H9 (cell line): ENCODE results near the gene DFFB. TPM values are rescaled to one million over a fixed set of nuclear protein-coding genes. Genes with fewer than 3 reads are reported as not detected.

ENCODE experiments used
- DNase-seq: peaks from one replicate; pipeline ENCODE4 v3.0.0-alpha.2; 2017
- H2AFZ ChIP-seq: one replicate; pipeline ENCODE4 v1.6.1; 2013; ENCODE audit warnings: mild to moderate bottlenecking, low read length, control low read depth, moderate library complexity
- H2AK5ac ChIP-seq: 2 replicates; pipeline ENCODE4 v1.6.1; 2013; ENCODE audit warnings: low read length, control low read depth, mixed read lengths; ENCODE audit not compliant: insufficient read length
- H2BK120ac ChIP-seq: one replicate; pipeline ENCODE4 v1.6.1; 2013; ENCODE audit warnings: low read depth, mild to moderate bottlenecking, low read length, control low read depth, inconsistent platforms; ENCODE audit not compliant: poor library complexity, severe bottlenecking
- H2BK12ac ChIP-seq: 2 replicates; pipeline ENCODE4 v1.6.1; 2013; ENCODE audit warnings: low read length, control low read depth, mixed read lengths, low read depth; ENCODE audit not compliant: insufficient read length
- H2BK15ac ChIP-seq: 2 replicates; pipeline ENCODE4 v1.6.1; 2013; ENCODE audit warnings: low read depth, low read length, control low read depth
- H2BK20ac ChIP-seq: one replicate; pipeline ENCODE4 v1.6.1; 2013; ENCODE audit warnings: low read depth, mild to moderate bottlenecking, low read length, control low read depth, inconsistent platforms; ENCODE audit not compliant: poor library complexity, severe bottlenecking
- H2BK5ac ChIP-seq: 2 replicates; pipeline ENCODE4 v1.6.1; 2013; ENCODE audit warnings: low read length, control low read depth, mixed read lengths; ENCODE audit not compliant: insufficient read length
- H3K14ac ChIP-seq: 2 replicates; pipeline ENCODE4 v1.6.1; 2013; ENCODE audit warnings: low read length, control low read depth; ENCODE audit not compliant: insufficient read depth
- H3K18ac ChIP-seq: 2 replicates; pipeline ENCODE4 v1.6.1; 2013; ENCODE audit warnings: low read depth, mild to moderate bottlenecking, mixed read lengths, low read length, control low read depth; ENCODE audit not compliant: insufficient read length
- H3K23ac ChIP-seq: 2 replicates; pipeline ENCODE4 v1.6.1; 2013; ENCODE audit warnings: low read length, control low read depth, mixed read lengths, low read depth; ENCODE audit not compliant: insufficient read length
- H3K23me2 ChIP-seq: 2 replicates; pipeline ENCODE4 v1.6.1; 2013; ENCODE audit warnings: low read depth, mild to moderate bottlenecking, mixed read lengths, low read length, control low read depth; ENCODE audit not compliant: insufficient read length, poor library complexity, severe bottlenecking
- H3K27ac ChIP-seq: 2 replicates; pipeline ENCODE4 v1.5.1; 2013; ENCODE audit warnings: low read length, control low read depth, mixed read lengths, low read depth; ENCODE audit not compliant: insufficient read length
- H3K27me3 ChIP-seq: 2 replicates; pipeline ENCODE4 v1.6.1; 2013; ENCODE audit warnings: low read length, control low read depth, inconsistent platforms; ENCODE audit not compliant: insufficient read depth
- H3K4ac ChIP-seq: 2 replicates; pipeline ENCODE4 v1.6.1; 2013; ENCODE audit warnings: low read depth, mild to moderate bottlenecking, control low read depth, inconsistent platforms, low read length, moderate library complexity
- H3K4me1 ChIP-seq: 2 replicates; pipeline ENCODE4 v1.6.1; 2013; ENCODE audit warnings: low read length, control low read depth, inconsistent platforms; ENCODE audit not compliant: insufficient read depth
- H3K4me2 ChIP-seq: 2 replicates; pipeline ENCODE4 v1.6.1; 2013; ENCODE audit warnings: low read length, control low read depth, mixed read lengths; ENCODE audit not compliant: insufficient read length, insufficient read depth
- H3K56ac ChIP-seq: 2 replicates; pipeline ENCODE4 v1.6.1; 2013; ENCODE audit warnings: low read depth, mild to moderate bottlenecking, mixed read lengths, low read length, control low read depth; ENCODE audit not compliant: insufficient read length
- H3K79me1 ChIP-seq: 2 replicates; pipeline ENCODE4 v1.6.1; 2013; ENCODE audit warnings: low read depth, mild to moderate bottlenecking, moderate library complexity, low read length, control low read depth, inconsistent platforms; ENCODE audit not compliant: insufficient read depth, poor library complexity, severe bottlenecking
- H3K79me2 ChIP-seq: 2 replicates; pipeline ENCODE4 v1.6.1; 2013; ENCODE audit warnings: low read length, control low read depth, inconsistent platforms; ENCODE audit not compliant: insufficient read depth
- H3K9ac ChIP-seq: 2 replicates; pipeline ENCODE4 v1.6.1; 2013; ENCODE audit warnings: low read length, control low read depth, mixed read lengths; ENCODE audit not compliant: insufficient read length; ENCODE audit errors: extremely low read depth
- H3K9me3 ChIP-seq: one replicate; pipeline ENCODE4 v1.6.1; 2013; ENCODE audit warnings: low read depth, low read length, inconsistent platforms; ENCODE audit not compliant: control insufficient read depth
- H3T11ph ChIP-seq: one replicate; pipeline ENCODE4 v1.6.1; 2013; ENCODE audit warnings: mild to moderate bottlenecking, low read length, control low read depth, inconsistent platforms
- H4K20me1 ChIP-seq: one replicate; pipeline ENCODE4 v1.6.1; 2013; ENCODE audit not compliant: control insufficient read depth, insufficient read length, insufficient read depth
- H4K5ac ChIP-seq: 2 replicates; pipeline ENCODE4 v1.6.1; 2013; ENCODE audit warnings: low read depth, mild to moderate bottlenecking, mixed read lengths, low read length, control low read depth; ENCODE audit not compliant: insufficient read length
- H4K8ac ChIP-seq: replicated peaks from 2 replicates; pipeline ENCODE4 v1.6.1; 2013; ENCODE audit warnings: low read length, control low read depth, mixed read lengths, low read depth; ENCODE audit not compliant: insufficient read length
- H4K91ac ChIP-seq: 2 replicates; pipeline ENCODE4 v1.6.1; 2013; ENCODE audit warnings: low read depth, mild to moderate bottlenecking, moderate library complexity, mixed read lengths, low read length, control low read depth; ENCODE audit not compliant: insufficient read length
- H3K27ac Mint-ChIP-seq, 3 experiments: 2 replicates in 2 of 3; 3 replicates in 1 of 3; pipeline ENCODE4 v1.8.0; 2020 to 2021; ENCODE audit warnings: mixed read lengths in 3 of 3, mild to moderate bottlenecking in 1 of 3, moderate library complexity in 1 of 3
- H3K27me3 Mint-ChIP-seq: 2 replicates; pipeline ENCODE4 v1.8.0; 2021; ENCODE audit warnings: low read depth, mild to moderate bottlenecking, moderate library complexity, mixed read lengths
- H3K36me3 Mint-ChIP-seq, 3 experiments: 2 replicates in 2 of 3; 3 replicates in 1 of 3; pipeline ENCODE4 v1.8.0; 2020 to 2021; ENCODE audit warnings: low read depth in 3 of 3, mixed read lengths in 3 of 3; ENCODE audit not compliant: insufficient read depth in 1 of 3
- H3K4me1 Mint-ChIP-seq, 2 experiments: 2 replicates each; pipeline ENCODE4 v1.8.0; 2020; ENCODE audit warnings: mixed read lengths in 2 of 2
- H3K4me3 Mint-ChIP-seq, 2 experiments: 2 replicates in 1 of 2; 3 replicates in 1 of 2; pipeline ENCODE4 v1.8.0; 2020 to 2021; ENCODE audit warnings: mild to moderate bottlenecking in 2 of 2, mixed read lengths in 2 of 2, moderate library complexity in 1 of 2
- H3K9me3 Mint-ChIP-seq, 2 experiments: 2 replicates in 1 of 2; 3 replicates in 1 of 2; pipeline ENCODE4 v1.8.0; 2020; ENCODE audit warnings: mild to moderate bottlenecking in 2 of 2, mixed read lengths in 2 of 2, moderate library complexity in 1 of 2
- WGBS: extraction: QIAGEN DNeasy Blood & Tissue Kit; methylation state at CpG from one replicate; pipeline ENCODE4 v1.1.7; 2013; ENCODE audit warnings: missing lambda C conversion rate, low lambda C conversion rate, mixed read lengths; ENCODE audit not compliant: insufficient read length; ENCODE audit errors: extremely low coverage; 5-methylcytosine and 5-hydroxymethylcytosine counted together
- total RNA-seq: library from RNA; stranded (reverse); gene quantifications from 2 replicates; pipeline ENCODE4 v1.2.1, GENCODE V29; 2021
- TF ChIP-seq, protein P1 (sequence below): fragments of 200-600 bp; sonication (generic); conservative IDR thresholded peaks from 3 replicates; pipeline ENCODE4 v1.8.0; 2021; ENCODE audit warnings: antibody characterized with exemption, mild to moderate bottlenecking

DFFB gene
- total RNA-seq, 1 experiment from 2014 or later: 9.7 TPM

DNA sequence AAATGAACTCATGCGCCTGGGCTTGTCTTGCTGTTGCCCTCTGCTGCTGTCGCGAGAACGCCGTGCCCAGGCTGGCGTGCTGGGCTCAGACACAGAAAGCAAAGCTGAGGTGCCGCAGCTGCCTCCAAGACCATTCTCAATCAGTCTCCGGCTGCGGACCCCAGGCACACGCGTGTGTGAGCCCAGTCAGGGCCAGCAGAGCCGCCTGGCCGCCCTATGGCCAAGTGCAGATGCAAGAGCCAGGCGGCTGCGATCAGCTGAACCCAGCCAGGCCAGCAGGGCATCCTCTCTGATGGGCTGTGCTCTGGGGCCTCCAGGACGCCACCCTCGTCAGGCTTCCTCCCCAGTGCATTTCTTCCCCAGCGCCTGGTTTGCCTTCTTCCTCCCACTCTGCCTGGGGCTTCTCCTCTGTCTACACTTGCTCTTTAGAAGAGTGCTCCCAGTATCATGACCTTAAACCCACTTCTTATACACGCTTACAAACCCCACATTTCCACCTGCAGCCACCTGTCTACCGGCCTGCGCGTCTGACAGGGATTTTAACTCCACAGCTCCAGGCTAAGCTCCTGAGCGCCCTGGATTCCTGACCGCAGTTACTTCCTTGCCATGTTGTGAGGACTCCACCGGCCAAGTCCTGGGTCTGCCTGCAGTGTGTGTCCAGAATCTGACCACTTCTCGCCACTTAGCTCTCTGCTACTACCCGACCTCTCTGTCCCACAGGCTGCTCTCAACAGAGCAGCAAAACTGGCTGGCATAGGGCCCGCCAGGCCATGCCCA lies 39.3 kb upstream of the DFFB start:
- Mint-ChIP-seq H3K4me1 (0 out of 4 replicates have a peak, but pooled peaks cover 0 to 2% of the 10 kb centered on the region in 2 experiments), H3K27me3 (no peaks in the 10 kb centered on the region; the same call in 1 of the 2 replicates), H3K4me3 (no peak overlapping the region), H3K36me3 (peaks cover 2 to 20% (median 5%) of the 10 kb centered on the region in 3 experiments; a peak in 5 of 7 replicates), H3K27ac (peak overlapping the region in 2 of 3 experiments; percentile 38 to 51; a peak in 4 of 7 replicates), H3K9me3 (no peaks in the 10 kb centered on the region)
- no peak for DNase-seq
- Histone ChIP-seq H3K18ac (no peak overlapping the region), H3K4me1 (no peaks in the 10 kb centered on the region), H3K23ac (no peak overlapping the region), H4K5ac (no peak overlapping the region), H3K79me2 (no peaks in the 10 kb centered on the region), H3K27me3 (no peaks in the 10 kb centered on the region), H2BK120ac (no peak overlapping the region), H3T11ph (no peak overlapping the region), H3K4me2 (no peak overlapping the region), H3K14ac (no peak overlapping the region; the same call in 1 of the 2 replicates), H3K4ac (no peak overlapping the region), H2BK12ac (no peak overlapping the region), H2AFZ (no peak overlapping the region), H3K9ac (no peak overlapping the region), H3K9me3 (no peaks in the 10 kb centered on the region), H2BK15ac (no peak overlapping the region), H3K23me2 (no peaks in the 10 kb centered on the region), H2BK5ac (no peak overlapping the region), H4K20me1 (no peaks in the 10 kb centered on the region), H3K56ac (no peak overlapping the region), H4K8ac (no peak overlapping the region), H2AK5ac (no peak overlapping the region), H4K91ac (no peak overlapping the region), H3K27ac (no peak overlapping the region), H3K79me1 (no peaks in the 10 kb centered on the region), H2BK20ac (no peak overlapping the region)
- no CpG with 5 or more reads among the region's 28 CpGs for WGBS
- TF ChIP-seq, protein P1, sequence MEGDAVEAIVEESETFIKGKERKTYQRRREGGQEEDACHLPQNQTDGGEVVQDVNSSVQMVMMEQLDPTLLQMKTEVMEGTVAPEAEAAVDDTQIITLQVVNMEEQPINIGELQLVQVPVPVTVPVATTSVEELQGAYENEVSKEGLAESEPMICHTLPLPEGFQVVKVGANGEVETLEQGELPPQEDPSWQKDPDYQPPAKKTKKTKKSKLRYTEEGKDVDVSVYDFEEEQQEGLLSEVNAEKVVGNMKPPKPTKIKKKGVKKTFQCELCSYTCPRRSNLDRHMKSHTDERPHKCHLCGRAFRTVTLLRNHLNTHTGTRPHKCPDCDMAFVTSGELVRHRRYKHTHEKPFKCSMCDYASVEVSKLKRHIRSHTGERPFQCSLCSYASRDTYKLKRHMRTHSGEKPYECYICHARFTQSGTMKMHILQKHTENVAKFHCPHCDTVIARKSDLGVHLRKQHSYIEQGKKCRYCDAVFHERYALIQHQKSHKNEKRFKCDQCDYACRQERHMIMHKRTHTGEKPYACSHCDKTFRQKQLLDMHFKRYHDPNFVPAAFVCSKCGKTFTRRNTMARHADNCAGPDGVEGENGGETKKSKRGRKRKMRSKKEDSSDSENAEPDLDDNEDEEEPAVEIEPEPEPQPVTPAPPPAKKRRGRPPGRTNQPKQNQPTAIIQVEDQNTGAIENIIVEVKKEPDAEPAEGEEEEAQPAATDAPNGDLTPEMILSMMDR: no peak
